ENCODE data around the gene GUCY1A2. TPM values are rescaled to one million over a fixed set of nuclear protein-coding genes. Genes with fewer than 3 reads are reported as not detected.
"Not testable (repeated sequence)": the region's sequence is repeated elsewhere in the genome, so short reads cannot be mapped to it uniquely, and the experiment has no call there.

GUCY1A2 gene
- total RNA-seq, 8 experiments from 2014 or later: 3.1 to 22.5 (median 6.0) TPM

DNA sequence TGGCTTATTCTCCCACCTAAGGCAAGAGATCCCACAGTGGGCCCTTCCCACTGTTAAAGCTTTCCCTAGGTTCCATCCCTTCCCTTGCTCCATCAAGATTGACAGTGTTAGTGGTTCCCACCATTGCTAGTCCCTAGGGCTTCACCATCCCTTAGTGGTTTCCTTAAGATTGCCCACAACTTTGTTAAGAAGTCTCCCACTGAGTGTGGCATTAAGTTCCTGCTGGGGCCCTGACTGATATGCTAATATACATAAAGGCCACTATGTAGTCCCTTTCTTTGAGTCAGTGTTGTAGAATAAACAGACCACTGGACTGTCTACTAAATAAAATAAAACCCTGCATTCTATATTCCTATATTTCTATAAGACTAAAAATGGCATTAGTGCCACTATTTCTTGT, 176.1 kb downstream of the GUCY1A2 start:
- H3K4me3 ChIP-seq: no peak overlapping the region
- ATAC-seq (replicated peaks in 6 of 8): no peak
- in situ Hi-C loops (cut with MboI; ENCODE audit: low pct_unique_long_range_greater_than_20kb in 2 of 9, low sequenced_read_pairs in 9 of 9, unreplicated experiment in 9 of 9): no loop called here
- no peak overlapping the region for H3K27ac ChIP-seq
- H3K4me1 ChIP-seq (replicated peaks in 1 of 2): no peaks in the 10 kb centered on the region

- no peaks in the 10 kb centered on the region for H3K4me1 ChIP-seq (replicated peaks in 1 of 2)
- no peak overlapping the region for H3K4me3 ChIP-seq
- H3K27ac ChIP-seq: no peak overlapping the region
- peak in 2 of 8 experiments; percentile 51 to 63 for ATAC-seq (replicated peaks in 6 of 8)
- 30 to 90% (median 70%) methylated on average over 2 to 3 of the region's 3 CpGs; no CpG with 5 or more reads in 2 of the 10 experiments for WGBS, 10 experiments
- in situ Hi-C loops (cut with MboI; ENCODE audit: low pct_unique_long_range_greater_than_20kb in 2 of 9, low sequenced_read_pairs in 9 of 9, unreplicated experiment in 9 of 9): no loop called here
These were observed 177.3 kb downstream of the GUCY1A2 start for GRCh38 chr11:106840947-106841346.

DNA sequence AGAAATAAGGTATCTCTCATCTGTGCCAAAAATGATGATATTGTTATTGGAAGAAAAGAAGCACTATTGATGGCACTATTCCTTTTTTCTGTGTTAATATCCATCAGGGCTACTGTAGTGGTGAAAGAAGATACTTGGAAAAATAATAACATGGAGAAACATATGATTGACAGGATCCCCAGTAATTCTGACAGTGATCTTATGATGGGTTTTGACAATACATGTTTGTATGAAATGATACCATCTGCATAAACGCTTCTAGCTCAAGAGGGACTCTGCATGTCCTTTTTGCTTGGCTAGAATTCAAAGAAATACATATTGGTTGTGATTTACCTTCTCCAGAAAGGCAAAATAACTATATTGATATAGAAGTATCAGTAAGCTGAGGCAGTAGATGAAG, 178.1 kb downstream of the GUCY1A2 start:
- 0 to 100% (median 100%) methylated on average over 1 of the region's 1 CpG; no CpG with 5 or more reads in 5 of the 10 experiments for WGBS, 10 experiments
- in situ Hi-C loops (cut with MboI; ENCODE audit: low pct_unique_long_range_greater_than_20kb in 2 of 9, low sequenced_read_pairs in 9 of 9, unreplicated experiment in 9 of 9): no loop called here

DNA sequence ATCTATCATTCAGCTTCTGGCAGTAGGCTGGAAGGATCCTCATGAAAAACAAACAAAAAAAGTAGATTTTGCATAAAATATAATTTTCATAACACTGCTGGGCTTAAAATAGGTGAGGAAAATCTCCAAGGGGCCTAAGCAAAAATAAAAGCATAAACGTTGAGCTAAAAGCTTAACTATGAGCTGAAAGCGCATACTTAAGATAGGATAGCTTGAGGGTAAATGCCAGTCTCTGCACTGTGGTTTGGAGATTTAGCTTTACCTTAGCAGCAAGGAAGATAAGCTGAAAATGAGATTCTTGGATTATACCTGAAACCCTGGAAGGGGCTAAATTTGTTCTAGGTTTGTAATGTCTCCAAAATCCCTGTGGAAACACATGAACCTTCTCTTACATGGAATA, 183.7 kb downstream of the GUCY1A2 start:
- in situ Hi-C loops (cut with MboI; ENCODE audit: low pct_unique_long_range_greater_than_20kb in 2 of 9, low sequenced_read_pairs in 9 of 9, unreplicated experiment in 9 of 9): no loop called here
- 42 to 100% (median 79%) methylated on average over 1 to 2 of the region's 2 CpGs for WGBS, 10 experiments
- peak in 1 of 8 experiments; percentile 61 for ATAC-seq (replicated peaks in 6 of 8)
- Histone ChIP-seq H3K4me1 (replicated peaks in 1 of 2) (no peaks in the 10 kb centered on the region), H3K4me3 (no peak overlapping the region), H3K27ac (no peak overlapping the region)

More for the DNA sequence above, 178.1 kb downstream of the GUCY1A2 start:
- Histone ChIP-seq H3K4me1 (replicated peaks in 1 of 2) (no peaks in the 10 kb centered on the region), H3K4me3 (no peak overlapping the region), H3K27ac (no peak overlapping the region)
- no peak for ATAC-seq (replicated peaks in 6 of 8)

DNA sequence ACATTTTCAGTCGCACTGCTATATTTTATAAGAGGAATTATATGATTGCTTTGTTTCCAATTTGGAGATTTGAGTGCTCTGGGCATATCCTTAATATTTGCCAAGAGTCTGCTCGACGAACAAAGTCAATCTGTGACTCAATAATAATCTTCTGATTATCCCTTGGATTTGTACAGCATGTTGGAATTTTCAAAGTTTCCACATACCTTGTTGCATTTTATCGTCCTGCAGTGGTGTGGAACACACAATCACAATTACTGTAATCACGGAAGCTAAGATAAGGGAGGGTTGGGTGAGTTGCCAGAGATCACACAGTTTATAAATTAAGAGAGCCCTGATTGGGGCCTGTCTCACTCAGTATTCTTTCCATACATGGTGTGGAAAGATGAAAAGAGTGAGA, 189.3 kb downstream of the GUCY1A2 start:
- Histone ChIP-seq H3K4me1 (replicated peaks in 1 of 2) (no peaks in the 10 kb centered on the region), H3K27ac (no peak overlapping the region), H3K4me3 (no peak overlapping the region)
- 10 to 100% (median 96%) methylated on average over 1 to 5 of the region's 5 CpGs for WGBS, 10 experiments
- in situ Hi-C loops (cut with MboI; ENCODE audit: low pct_unique_long_range_greater_than_20kb in 2 of 9, low sequenced_read_pairs in 9 of 9, unreplicated experiment in 9 of 9): no loop called here
- no peak for ATAC-seq (replicated peaks in 6 of 8)

DNA sequence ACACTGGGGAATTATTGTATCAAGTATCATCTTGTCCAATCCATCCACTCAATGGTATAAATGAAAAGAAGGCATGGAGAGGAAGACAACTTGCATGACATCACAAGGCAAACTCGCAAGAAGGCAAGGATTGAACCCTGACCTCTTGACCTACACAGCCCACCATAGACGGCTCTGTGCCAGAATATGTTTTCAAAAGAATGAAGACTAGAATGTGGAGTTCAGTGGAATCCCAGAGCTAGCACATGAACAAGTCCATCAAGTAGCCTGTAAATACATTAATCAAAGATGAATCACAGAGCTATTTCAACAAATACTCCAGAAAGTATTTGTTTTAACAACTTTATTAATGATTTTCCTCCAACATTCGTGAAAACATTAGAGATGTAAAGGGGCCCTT, 189.7 kb downstream of the GUCY1A2 start:
- 6 to 100% (median 55%) methylated on average over 1 to 3 of the region's 3 CpGs; no CpG with 5 or more reads in 1 of the 10 experiments for WGBS, 10 experiments
- no peaks in the 10 kb centered on the region for H3K4me1 ChIP-seq (replicated peaks in 1 of 2)
- ATAC-seq (replicated peaks in 6 of 8): no peak
- no peak overlapping the region for H3K4me3 ChIP-seq
- in situ Hi-C loops (cut with MboI; ENCODE audit: low pct_unique_long_range_greater_than_20kb in 2 of 9, low sequenced_read_pairs in 9 of 9, unreplicated experiment in 9 of 9): no loop called here
- no peak overlapping the region for H3K27ac ChIP-seq

DNA sequence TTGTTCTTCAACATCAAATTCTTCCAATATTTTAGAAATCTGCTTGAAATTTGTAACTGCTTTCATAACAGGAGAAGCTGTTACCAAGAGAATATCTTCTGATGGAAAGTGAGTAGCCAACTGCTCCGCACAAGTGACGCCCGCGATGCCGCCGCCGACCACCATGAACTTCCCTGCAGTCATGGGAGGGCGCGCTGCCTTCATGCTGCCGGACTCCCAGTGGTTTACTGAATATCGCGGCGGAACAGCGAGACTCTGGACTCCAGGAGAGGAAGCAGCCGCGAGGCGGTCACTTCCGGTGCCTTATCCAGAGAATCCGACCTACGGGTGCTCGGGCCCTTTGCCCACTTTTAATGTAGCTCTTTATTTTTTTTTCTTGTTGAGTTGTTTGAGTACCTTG, 190.6 kb downstream of the GUCY1A2 start:
- 92 to 100% (median 99%) methylated on average over 1 to 21 of the region's 21 CpGs; no CpG with 5 or more reads in 1 of the 10 experiments for WGBS, 10 experiments
- H3K4me3 ChIP-seq: no peak overlapping the region
- no peak overlapping the region for H3K27ac ChIP-seq
- in situ Hi-C loops (cut with MboI; ENCODE audit: low pct_unique_long_range_greater_than_20kb in 2 of 9, low sequenced_read_pairs in 9 of 9, unreplicated experiment in 9 of 9): no loop called here
- no peak for ATAC-seq (replicated peaks in 6 of 8)
- H3K4me1 ChIP-seq (replicated peaks in 1 of 2): no peaks in the 10 kb centered on the region

DNA sequence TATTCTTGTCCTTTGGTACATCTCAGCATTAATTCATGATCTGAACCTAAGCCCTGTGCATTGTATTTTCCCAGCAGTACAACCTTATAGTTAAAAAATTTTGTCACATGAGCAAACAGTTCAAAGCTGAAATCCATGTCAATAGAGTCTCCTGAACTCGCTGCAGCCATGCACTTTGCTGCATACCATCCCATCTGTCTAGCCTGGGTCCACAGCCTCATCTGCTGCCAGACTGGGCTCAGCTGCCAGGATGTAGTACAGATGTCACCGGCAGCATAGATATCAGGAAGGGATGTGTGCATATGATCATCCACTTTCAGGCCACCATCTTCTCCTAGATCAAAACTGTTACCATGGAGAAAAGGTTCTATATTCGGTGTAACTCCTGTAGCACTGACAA, 191.7 kb downstream of the GUCY1A2 start:
- H3K4me3 ChIP-seq; H3K27ac ChIP-seq; ATAC-seq (replicated peaks in 6 of 8); in situ Hi-C loops (cut with MboI; ENCODE audit: low pct_unique_long_range_greater_than_20kb in 2 of 9, low sequenced_read_pairs in 9 of 9, unreplicated experiment in 9 of 9); H3K4me1 ChIP-seq (replicated peaks in 1 of 2): not testable (repeated sequence)
- WGBS, 10 experiments: 60 to 100% (median 90%) methylated on average over 1 to 2 of the region's 3 CpGs; no CpG with 5 or more reads in 4 of the 10 experiments

GRCh38 chr11:106821826-106822225, 196.4 kb downstream of the GUCY1A2 start:
- peak in 1 of 8 experiments; percentile 52 for ATAC-seq (replicated peaks in 6 of 8)
- H3K4me3 ChIP-seq: no peak overlapping the region
- WGBS, 10 experiments: 0 to 95% (median 86%) methylated on average over 1 to 2 of the region's 2 CpGs; no CpG with 5 or more reads in 2 of the 10 experiments
- H3K27ac ChIP-seq: no peak overlapping the region
- in situ Hi-C loops (cut with MboI; ENCODE audit: low pct_unique_long_range_greater_than_20kb in 2 of 9, low sequenced_read_pairs in 9 of 9, unreplicated experiment in 9 of 9): no loop called here
- H3K4me1 ChIP-seq (replicated peaks in 1 of 2): no peaks in the 10 kb centered on the region

- in situ Hi-C loops (cut with MboI; ENCODE audit: low pct_unique_long_range_greater_than_20kb in 2 of 9, low sequenced_read_pairs in 9 of 9, unreplicated experiment in 9 of 9): no loop called here
- ATAC-seq (replicated peaks in 6 of 8): no peak
- 17 to 100% (median 92%) methylated on average over 1 of the region's 1 CpG; no CpG with 5 or more reads in 2 of the 10 experiments for WGBS, 10 experiments
- H3K4me3 ChIP-seq: no peak overlapping the region
- no peak overlapping the region for H3K27ac ChIP-seq
- H3K4me1 ChIP-seq (replicated peaks in 1 of 2): no peaks in the 10 kb centered on the region
These were observed 197.0 kb downstream of the GUCY1A2 start for GRCh38 chr11:106821291-106821690.

DNA sequence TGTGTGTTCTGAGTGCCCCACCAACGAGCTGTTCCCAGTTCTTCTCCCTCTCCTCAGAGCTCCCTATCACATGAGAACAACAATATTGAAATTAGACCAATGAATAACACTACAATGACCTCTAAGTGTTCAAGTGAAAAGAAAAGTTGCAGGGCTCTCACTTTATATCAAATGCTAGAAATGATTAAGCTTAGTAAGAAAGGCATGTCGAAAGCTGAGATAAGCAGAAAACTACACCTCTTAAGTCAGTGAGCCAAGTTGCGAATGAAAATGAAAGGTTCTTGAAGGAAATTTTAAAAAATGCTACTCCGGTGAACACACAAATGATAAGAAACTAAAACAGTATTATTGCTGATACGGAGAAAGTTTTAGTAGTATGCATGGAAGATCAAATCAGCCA, 199.8 kb downstream of the GUCY1A2 start:
- no peaks in the 10 kb centered on the region for H3K4me1 ChIP-seq (replicated peaks in 1 of 2)
- H3K4me3 ChIP-seq: no peak overlapping the region
- ATAC-seq (replicated peaks in 6 of 8): peak in 1 of 8 experiments; percentile 62
- H3K27ac ChIP-seq: no peak overlapping the region
- in situ Hi-C loops (cut with MboI; ENCODE audit: low pct_unique_long_range_greater_than_20kb in 2 of 9, low sequenced_read_pairs in 9 of 9, unreplicated experiment in 9 of 9): no loop called here
- 37 to 100% (median 93%) methylated on average over 4 to 5 of the region's 5 CpGs; no CpG with 5 or more reads in 1 of the 10 experiments for WGBS, 10 experiments

DNA sequence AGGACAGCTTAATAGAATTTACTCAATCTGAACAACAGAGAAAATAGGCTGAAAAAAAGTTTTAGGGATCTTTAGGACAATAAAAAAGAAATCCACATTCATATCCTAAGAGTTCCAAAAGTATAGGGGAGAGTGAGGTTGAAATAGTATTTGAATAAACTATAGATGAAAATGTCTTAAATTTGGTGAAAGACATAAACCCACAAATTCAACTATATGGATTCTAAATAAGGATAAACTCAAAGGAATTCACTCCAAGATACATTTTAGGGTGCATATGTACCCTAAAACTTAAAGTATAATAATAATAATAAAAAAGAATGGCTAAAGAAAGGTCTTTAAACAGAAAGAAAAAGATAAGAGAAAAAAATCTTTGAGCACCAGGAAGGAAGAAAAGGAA, 203.1 kb downstream of the GUCY1A2 start:
- H3K27ac ChIP-seq: no peak overlapping the region
- H3K4me1 ChIP-seq (replicated peaks in 1 of 2): no peaks in the 10 kb centered on the region
- no peak overlapping the region for H3K4me3 ChIP-seq
- in situ Hi-C loops (cut with MboI; ENCODE audit: low pct_unique_long_range_greater_than_20kb in 2 of 9, low sequenced_read_pairs in 9 of 9, unreplicated experiment in 9 of 9): no loop called here
- no peak for ATAC-seq (replicated peaks in 6 of 8)

GRCh38 chr11:106813806-106814205, 204.5 kb downstream of the GUCY1A2 start:
- Histone ChIP-seq H3K27ac (no peak overlapping the region), H3K4me1 (replicated peaks in 1 of 2) (no peaks in the 10 kb centered on the region), H3K4me3 (no peak overlapping the region)
- ATAC-seq (replicated peaks in 6 of 8): no peak
- in situ Hi-C loops (cut with MboI; ENCODE audit: low pct_unique_long_range_greater_than_20kb in 2 of 9, low sequenced_read_pairs in 9 of 9, unreplicated experiment in 9 of 9): no loop called here
- 0 to 100% (median 83%) methylated on average over 1 of the region's 1 CpG; no CpG with 5 or more reads in 3 of the 10 experiments for WGBS, 10 experiments

DNA sequence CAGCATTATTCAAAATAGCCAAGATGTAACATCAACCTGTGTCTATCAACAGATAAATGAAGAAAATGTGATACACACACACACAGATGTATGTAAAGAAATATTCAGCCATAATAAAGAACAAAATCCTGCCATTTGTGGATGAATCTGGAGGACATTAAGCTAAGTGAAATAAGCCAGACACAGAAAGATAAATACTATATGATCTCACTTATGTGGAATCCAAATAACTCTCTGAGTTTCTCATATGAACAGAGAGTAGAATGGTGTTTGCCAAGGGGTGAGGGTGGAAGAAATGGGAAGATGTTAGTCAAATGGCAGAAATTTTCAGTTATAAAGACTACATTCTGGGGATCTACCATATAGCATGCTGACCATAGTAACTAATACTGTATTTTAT, 224.2 kb downstream of the GUCY1A2 start:
- ATAC-seq (replicated peaks in 6 of 8): peak in 1 of 8 experiments; percentile 36
- Histone ChIP-seq H3K4me3 (no peak overlapping the region), H3K4me1 (replicated peaks in 1 of 2) (no peaks in the 10 kb centered on the region), H3K27ac (no peak overlapping the region)
- in situ Hi-C loops (cut with MboI; ENCODE audit: low pct_unique_long_range_greater_than_20kb in 2 of 9, low sequenced_read_pairs in 9 of 9, unreplicated experiment in 9 of 9): no loop called here
